H9 (cell line): ENCODE results near the gene ST6GAL2. TPM values are rescaled to one million over a fixed set of nuclear protein-coding genes. Genes with fewer than 3 reads are reported as not detected.

Experiments used
- DNase-seq: peaks from one replicate; pipeline ENCODE4 v3.0.0-alpha.2; 2017
- H2AFZ ChIP-seq: one replicate; pipeline ENCODE4 v1.6.1; 2013; ENCODE audit warnings: mild to moderate bottlenecking, low read length, control low read depth, moderate library complexity
- H2AK5ac ChIP-seq: 2 replicates; pipeline ENCODE4 v1.6.1; 2013; ENCODE audit warnings: low read length, control low read depth, mixed read lengths; ENCODE audit not compliant: insufficient read length
- H2BK120ac ChIP-seq: one replicate; pipeline ENCODE4 v1.6.1; 2013; ENCODE audit warnings: low read depth, mild to moderate bottlenecking, low read length, control low read depth, inconsistent platforms; ENCODE audit not compliant: poor library complexity, severe bottlenecking
- H2BK12ac ChIP-seq: 2 replicates; pipeline ENCODE4 v1.6.1; 2013; ENCODE audit warnings: low read length, control low read depth, mixed read lengths, low read depth; ENCODE audit not compliant: insufficient read length
- H2BK15ac ChIP-seq: 2 replicates; pipeline ENCODE4 v1.6.1; 2013; ENCODE audit warnings: low read depth, low read length, control low read depth
- H2BK20ac ChIP-seq: one replicate; pipeline ENCODE4 v1.6.1; 2013; ENCODE audit warnings: low read depth, mild to moderate bottlenecking, low read length, control low read depth, inconsistent platforms; ENCODE audit not compliant: poor library complexity, severe bottlenecking
- H2BK5ac ChIP-seq: 2 replicates; pipeline ENCODE4 v1.6.1; 2013; ENCODE audit warnings: low read length, control low read depth, mixed read lengths; ENCODE audit not compliant: insufficient read length
- H3K14ac ChIP-seq: 2 replicates; pipeline ENCODE4 v1.6.1; 2013; ENCODE audit warnings: low read length, control low read depth; ENCODE audit not compliant: insufficient read depth
- H3K18ac ChIP-seq: 2 replicates; pipeline ENCODE4 v1.6.1; 2013; ENCODE audit warnings: low read depth, mild to moderate bottlenecking, mixed read lengths, low read length, control low read depth; ENCODE audit not compliant: insufficient read length
- H3K23ac ChIP-seq: 2 replicates; pipeline ENCODE4 v1.6.1; 2013; ENCODE audit warnings: low read length, control low read depth, mixed read lengths, low read depth; ENCODE audit not compliant: insufficient read length
- H3K23me2 ChIP-seq: 2 replicates; pipeline ENCODE4 v1.6.1; 2013; ENCODE audit warnings: low read depth, mild to moderate bottlenecking, mixed read lengths, low read length, control low read depth; ENCODE audit not compliant: insufficient read length, poor library complexity, severe bottlenecking
- H3K27ac ChIP-seq: 2 replicates; pipeline ENCODE4 v1.5.1; 2013; ENCODE audit warnings: low read length, control low read depth, mixed read lengths, low read depth; ENCODE audit not compliant: insufficient read length
- H3K27me3 ChIP-seq: 2 replicates; pipeline ENCODE4 v1.6.1; 2013; ENCODE audit warnings: low read length, control low read depth, inconsistent platforms; ENCODE audit not compliant: insufficient read depth
- H3K4ac ChIP-seq: 2 replicates; pipeline ENCODE4 v1.6.1; 2013; ENCODE audit warnings: low read depth, mild to moderate bottlenecking, control low read depth, inconsistent platforms, low read length, moderate library complexity
- H3K4me1 ChIP-seq: 2 replicates; pipeline ENCODE4 v1.6.1; 2013; ENCODE audit warnings: low read length, control low read depth, inconsistent platforms; ENCODE audit not compliant: insufficient read depth
- H3K4me2 ChIP-seq: 2 replicates; pipeline ENCODE4 v1.6.1; 2013; ENCODE audit warnings: low read length, control low read depth, mixed read lengths; ENCODE audit not compliant: insufficient read length, insufficient read depth
- H3K56ac ChIP-seq: 2 replicates; pipeline ENCODE4 v1.6.1; 2013; ENCODE audit warnings: low read depth, mild to moderate bottlenecking, mixed read lengths, low read length, control low read depth; ENCODE audit not compliant: insufficient read length
- H3K79me1 ChIP-seq: 2 replicates; pipeline ENCODE4 v1.6.1; 2013; ENCODE audit warnings: low read depth, mild to moderate bottlenecking, moderate library complexity, low read length, control low read depth, inconsistent platforms; ENCODE audit not compliant: insufficient read depth, poor library complexity, severe bottlenecking
- H3K79me2 ChIP-seq: 2 replicates; pipeline ENCODE4 v1.6.1; 2013; ENCODE audit warnings: low read length, control low read depth, inconsistent platforms; ENCODE audit not compliant: insufficient read depth
- H3K9ac ChIP-seq: 2 replicates; pipeline ENCODE4 v1.6.1; 2013; ENCODE audit warnings: low read length, control low read depth, mixed read lengths; ENCODE audit not compliant: insufficient read length; ENCODE audit errors: extremely low read depth
- H3K9me3 ChIP-seq: one replicate; pipeline ENCODE4 v1.6.1; 2013; ENCODE audit warnings: low read depth, low read length, inconsistent platforms; ENCODE audit not compliant: control insufficient read depth
- H3T11ph ChIP-seq: one replicate; pipeline ENCODE4 v1.6.1; 2013; ENCODE audit warnings: mild to moderate bottlenecking, low read length, control low read depth, inconsistent platforms
- H4K20me1 ChIP-seq: one replicate; pipeline ENCODE4 v1.6.1; 2013; ENCODE audit not compliant: control insufficient read depth, insufficient read length, insufficient read depth
- H4K5ac ChIP-seq: 2 replicates; pipeline ENCODE4 v1.6.1; 2013; ENCODE audit warnings: low read depth, mild to moderate bottlenecking, mixed read lengths, low read length, control low read depth; ENCODE audit not compliant: insufficient read length
- H4K8ac ChIP-seq: replicated peaks from 2 replicates; pipeline ENCODE4 v1.6.1; 2013; ENCODE audit warnings: low read length, control low read depth, mixed read lengths, low read depth; ENCODE audit not compliant: insufficient read length
- H4K91ac ChIP-seq: 2 replicates; pipeline ENCODE4 v1.6.1; 2013; ENCODE audit warnings: low read depth, mild to moderate bottlenecking, moderate library complexity, mixed read lengths, low read length, control low read depth; ENCODE audit not compliant: insufficient read length
- H3K27ac Mint-ChIP-seq, 3 experiments: 2 replicates in 2 of 3; 3 replicates in 1 of 3; pipeline ENCODE4 v1.8.0; 2020 to 2021; ENCODE audit warnings: mixed read lengths in 3 of 3, mild to moderate bottlenecking in 1 of 3, moderate library complexity in 1 of 3
- H3K27me3 Mint-ChIP-seq: 2 replicates; pipeline ENCODE4 v1.8.0; 2021; ENCODE audit warnings: low read depth, mild to moderate bottlenecking, moderate library complexity, mixed read lengths
- H3K36me3 Mint-ChIP-seq, 3 experiments: 2 replicates in 2 of 3; 3 replicates in 1 of 3; pipeline ENCODE4 v1.8.0; 2020 to 2021; ENCODE audit warnings: low read depth in 3 of 3, mixed read lengths in 3 of 3; ENCODE audit not compliant: insufficient read depth in 1 of 3
- H3K4me1 Mint-ChIP-seq, 2 experiments: 2 replicates each; pipeline ENCODE4 v1.8.0; 2020; ENCODE audit warnings: mixed read lengths in 2 of 2
- H3K4me3 Mint-ChIP-seq, 2 experiments: 2 replicates in 1 of 2; 3 replicates in 1 of 2; pipeline ENCODE4 v1.8.0; 2020 to 2021; ENCODE audit warnings: mild to moderate bottlenecking in 2 of 2, mixed read lengths in 2 of 2, moderate library complexity in 1 of 2
- H3K9me3 Mint-ChIP-seq, 2 experiments: 2 replicates in 1 of 2; 3 replicates in 1 of 2; pipeline ENCODE4 v1.8.0; 2020; ENCODE audit warnings: mild to moderate bottlenecking in 2 of 2, mixed read lengths in 2 of 2, moderate library complexity in 1 of 2
- WGBS: extraction: QIAGEN DNeasy Blood & Tissue Kit; methylation state at CpG from one replicate; pipeline ENCODE4 v1.1.7; 2013; ENCODE audit warnings: missing lambda C conversion rate, low lambda C conversion rate, mixed read lengths; ENCODE audit not compliant: insufficient read length; ENCODE audit errors: extremely low coverage; 5-methylcytosine and 5-hydroxymethylcytosine counted together
- total RNA-seq: library from RNA; stranded (reverse); gene quantifications from 2 replicates; pipeline ENCODE4 v1.2.1, GENCODE V29; 2021
- TF ChIP-seq, protein P1 (sequence below): fragments of 200-600 bp; sonication (generic); conservative IDR thresholded peaks from 3 replicates; pipeline ENCODE4 v1.8.0; 2021; ENCODE audit warnings: antibody characterized with exemption, mild to moderate bottlenecking

ST6GAL2 gene
- total RNA-seq, 1 experiment from 2014 or later, result 7.6 TPM

DNA sequence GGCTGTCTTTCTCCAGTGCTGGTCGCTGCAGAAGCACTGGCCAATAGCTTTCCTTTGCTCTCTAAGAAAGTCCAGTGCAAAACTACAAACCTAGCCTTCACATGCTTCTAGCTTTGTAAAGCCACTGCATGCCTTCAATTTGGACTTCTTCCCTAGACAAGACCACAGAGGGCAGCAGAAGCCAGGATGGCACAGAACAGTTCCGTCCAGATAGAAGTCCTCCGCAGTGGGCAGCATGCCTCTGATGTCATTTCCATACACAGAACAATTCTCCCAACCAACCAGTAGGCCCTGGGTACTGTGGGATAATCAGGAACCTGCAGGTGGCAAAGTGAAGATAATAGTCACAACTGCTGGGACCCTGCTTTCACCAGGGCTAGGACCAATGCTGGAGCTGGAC is 3.3 kb downstream of the ST6GAL2 start:
- Histone ChIP-seq H4K5ac (no peak overlapping the region), H3K4me1 (no peaks in the 10 kb centered on the region), H2AK5ac (no peak overlapping the region), H3K23me2 (peaks cover 16% of the 10 kb centered on the region), H3K4ac (no peak overlapping the region), H2AFZ (no peak overlapping the region), H4K91ac (no peak overlapping the region), H3K56ac (no peak overlapping the region), H3K9me3 (no peaks in the 10 kb centered on the region), H4K8ac (no peak overlapping the region), H3K79me2 (peaks cover 2% of the 10 kb centered on the region; the same call in 1 of the 2 replicates), H2BK12ac (no peak overlapping the region), H3K4me2 (no peak overlapping the region), H2BK120ac (no peak overlapping the region), H3K27ac (no peak overlapping the region), H2BK20ac (no peak overlapping the region), H3K23ac (no peak overlapping the region), H3K27me3 (no peaks in the 10 kb centered on the region; the same call in 1 of the 2 replicates), H3K14ac (no peak overlapping the region), H2BK15ac (no peak overlapping the region), H3K18ac (no peak overlapping the region), H2BK5ac (no peak overlapping the region), H3T11ph (no peak overlapping the region), H3K9ac (no peak overlapping the region), H4K20me1 (no peaks in the 10 kb centered on the region), H3K79me1 (no peaks in the 10 kb centered on the region)
- Mint-ChIP-seq H3K4me3 (peak overlapping the region in 1 of 2 experiments; percentile 26; a peak in 1 of 5 replicates), H3K36me3 (peaks cover 0 to 4% (median 0%) of the 10 kb centered on the region in 3 experiments; a peak in 2 of 7 replicates), H3K9me3 (no peaks in the 10 kb centered on the region; a peak in 2 of 5 replicates), H3K27ac (no peak overlapping the region; a peak in 1 of 7 replicates), H3K27me3 (peaks cover 34% of the 10 kb centered on the region), H3K4me1 (peaks cover 30 to 31% of the 10 kb centered on the region in 2 experiments)
- no CpG with 5 or more reads among the region's 3 CpGs for WGBS
- TF ChIP-seq, protein P1, sequence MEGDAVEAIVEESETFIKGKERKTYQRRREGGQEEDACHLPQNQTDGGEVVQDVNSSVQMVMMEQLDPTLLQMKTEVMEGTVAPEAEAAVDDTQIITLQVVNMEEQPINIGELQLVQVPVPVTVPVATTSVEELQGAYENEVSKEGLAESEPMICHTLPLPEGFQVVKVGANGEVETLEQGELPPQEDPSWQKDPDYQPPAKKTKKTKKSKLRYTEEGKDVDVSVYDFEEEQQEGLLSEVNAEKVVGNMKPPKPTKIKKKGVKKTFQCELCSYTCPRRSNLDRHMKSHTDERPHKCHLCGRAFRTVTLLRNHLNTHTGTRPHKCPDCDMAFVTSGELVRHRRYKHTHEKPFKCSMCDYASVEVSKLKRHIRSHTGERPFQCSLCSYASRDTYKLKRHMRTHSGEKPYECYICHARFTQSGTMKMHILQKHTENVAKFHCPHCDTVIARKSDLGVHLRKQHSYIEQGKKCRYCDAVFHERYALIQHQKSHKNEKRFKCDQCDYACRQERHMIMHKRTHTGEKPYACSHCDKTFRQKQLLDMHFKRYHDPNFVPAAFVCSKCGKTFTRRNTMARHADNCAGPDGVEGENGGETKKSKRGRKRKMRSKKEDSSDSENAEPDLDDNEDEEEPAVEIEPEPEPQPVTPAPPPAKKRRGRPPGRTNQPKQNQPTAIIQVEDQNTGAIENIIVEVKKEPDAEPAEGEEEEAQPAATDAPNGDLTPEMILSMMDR, result peak; percentile 27; the same call in 1 of the 3 replicates
- DNase-seq, result no peak
